Suppressor macrophage (primary cell): ENCODE measurements around the gene RASA2.

Source experiments
- DNase-seq, 4 experiments: peaks; one replicate each; pipeline ENCODE4 v3.0.0-alpha.2; 2020 to 2022

RASA2 gene

DNA sequence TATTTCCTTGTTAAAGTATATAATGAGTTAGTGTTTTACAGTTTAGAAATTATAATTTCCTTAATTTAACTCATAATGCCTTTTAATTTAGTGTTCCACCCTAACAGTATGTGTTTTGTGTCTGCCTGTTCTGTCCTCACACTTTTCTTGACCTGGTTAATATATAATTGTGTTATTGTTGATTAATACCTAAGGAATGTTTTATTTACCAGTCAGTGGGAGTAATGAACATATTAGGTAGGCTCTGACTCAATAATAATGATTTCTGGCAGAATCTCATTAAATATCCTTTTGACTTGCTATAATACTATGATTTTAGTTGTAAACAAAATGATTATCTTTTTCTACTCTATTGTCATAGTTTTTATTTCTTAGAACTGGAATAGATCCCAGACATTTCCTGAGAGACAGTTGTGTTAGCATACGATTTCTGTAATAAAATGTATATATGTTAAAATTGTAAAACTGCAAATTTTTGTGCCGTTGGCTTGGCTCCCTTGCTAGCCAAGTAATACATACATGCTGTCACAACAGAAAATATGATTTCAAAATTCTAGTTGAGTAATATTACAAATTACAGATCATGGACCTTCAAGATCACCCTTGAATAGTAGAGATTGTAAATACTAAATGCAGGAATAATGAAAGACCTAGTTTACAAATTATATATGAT, 51.9 kb downstream of the RASA2 start:
- DNase-seq = peak in 2 of 4 experiments; percentile 9 to 21

DNA sequence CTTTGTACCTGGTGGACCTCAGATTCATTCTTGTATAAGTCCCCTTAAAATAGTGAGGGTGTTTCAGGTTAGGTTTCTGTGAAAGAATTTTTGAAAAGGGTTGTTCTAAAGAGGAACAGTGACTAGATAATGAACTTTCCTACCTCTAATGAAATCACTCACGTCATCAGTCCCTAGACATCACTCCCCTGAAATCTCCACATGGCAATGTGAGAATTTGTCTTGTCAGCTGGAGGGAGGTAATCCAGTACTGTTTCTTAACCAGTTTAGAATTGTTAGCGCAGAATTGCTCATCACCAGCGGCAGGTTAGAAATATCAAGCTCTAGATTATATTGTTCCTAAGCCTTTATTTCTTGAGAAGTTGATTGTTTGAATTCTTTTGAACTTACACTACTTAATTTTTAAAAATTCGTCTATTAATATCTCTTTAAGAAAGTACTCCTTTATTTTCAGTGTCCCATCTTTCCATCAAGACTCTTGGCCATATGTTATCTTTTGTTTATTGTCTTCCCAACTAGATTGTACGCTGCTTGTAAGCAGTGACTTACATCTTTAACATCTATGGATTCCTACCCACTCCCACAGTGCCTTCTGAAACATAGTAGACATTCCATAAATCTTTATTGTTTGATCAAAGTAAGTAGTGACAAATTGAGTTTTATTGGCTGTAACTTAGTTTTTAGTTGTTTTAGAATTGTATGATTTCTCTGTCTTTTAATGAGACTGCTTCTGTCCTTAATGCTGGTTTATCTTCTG, 52.8 kb downstream of the RASA2 start:
- peak in 3 of 4 experiments; percentile 5 to 36 (median 34) for DNase-seq

DNA sequence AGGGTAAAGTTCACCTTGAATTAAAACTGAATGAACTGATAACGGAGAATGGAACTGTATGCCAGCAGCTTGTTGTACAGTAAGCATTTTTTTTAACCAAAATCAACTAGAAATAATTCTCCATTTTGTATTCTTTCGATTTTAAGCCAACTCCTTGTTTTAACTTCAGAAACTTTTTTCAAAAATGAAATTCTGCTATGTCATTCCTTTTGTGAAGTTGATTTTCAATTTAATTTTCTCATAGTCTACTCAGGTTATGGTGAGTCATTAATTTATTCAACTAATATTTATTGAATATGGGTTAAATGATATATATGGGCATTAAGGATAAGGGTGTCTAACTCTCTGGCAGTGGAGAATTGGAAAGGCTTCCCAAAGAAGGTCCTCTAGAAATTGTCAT, 53.7 kb downstream of the RASA2 start:
- no peak for DNase-seq

DNA sequence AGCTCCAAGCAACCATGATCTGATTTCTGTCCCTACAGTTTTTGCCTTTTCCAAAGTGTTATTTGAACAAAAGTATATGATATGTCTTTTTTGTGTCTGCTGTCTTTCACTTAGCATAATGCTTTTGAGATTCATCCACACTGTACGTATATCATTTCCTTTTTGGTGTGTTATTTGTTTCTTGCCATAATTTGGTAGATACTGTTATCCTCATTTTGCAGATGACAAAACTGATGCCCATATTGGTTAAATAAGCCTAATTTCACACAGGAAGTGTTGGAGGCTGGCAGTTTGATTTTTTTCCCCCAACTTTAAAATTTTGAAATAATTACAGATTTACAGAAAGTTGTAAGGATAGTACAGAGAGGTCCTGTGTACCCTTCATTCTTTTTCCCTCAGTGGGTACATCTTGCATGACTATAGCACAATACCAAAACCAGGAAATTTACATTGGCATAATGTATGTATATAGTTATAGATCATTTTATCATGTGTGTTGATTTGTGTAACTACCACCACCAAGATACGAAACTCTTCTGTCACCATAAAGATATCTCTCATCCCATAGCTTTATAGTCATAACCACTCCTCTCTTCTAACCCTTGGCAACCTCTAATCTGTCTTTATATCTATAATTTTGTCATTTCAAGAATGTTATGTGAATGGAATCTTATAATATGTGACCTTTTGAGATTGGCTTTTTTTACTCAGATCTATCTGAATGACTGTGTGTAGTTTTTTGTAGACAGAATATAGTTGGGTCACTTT, 55.6 kb downstream of the RASA2 start:
- DNase-seq = no peak

GRCh38 chr3:141542989-141543388, 56.2 kb downstream of the RASA2 start:
- DNase-seq = no peak

- peak in 3 of 4 experiments; percentile 7 to 11 (median 11) for DNase-seq
Measured at GRCh38 chr3:141544697-141545096, 57.9 kb downstream of the RASA2 start.

GRCh38 chr3:141546081-141546480, 59.3 kb downstream of the RASA2 start:
- DNase-seq = peak; percentile 4 to 56 (median 30)

- DNase-seq = no peak
Measured at GRCh38 chr3:141546586-141546985, 59.8 kb downstream of the RASA2 start.

DNA sequence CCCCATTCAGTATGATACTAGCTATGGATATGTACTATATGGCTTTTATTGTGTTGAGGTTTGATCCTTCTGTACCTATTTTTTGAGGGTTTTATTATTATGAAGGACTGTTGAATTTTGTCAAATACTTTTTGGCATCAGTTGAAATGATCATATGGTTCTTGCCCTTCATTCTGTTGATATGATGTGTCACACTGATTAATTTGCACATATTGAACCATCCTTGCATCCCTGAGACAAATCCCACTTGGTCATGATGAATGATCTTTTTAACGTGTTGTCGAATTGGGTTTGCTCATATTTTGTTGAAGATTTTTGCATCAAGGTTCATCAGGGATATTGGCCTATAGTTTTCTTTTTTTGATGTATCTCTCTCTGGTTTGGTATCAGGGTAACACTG, 61.0 kb downstream of the RASA2 start:
- DNase-seq = no peak

DNA sequence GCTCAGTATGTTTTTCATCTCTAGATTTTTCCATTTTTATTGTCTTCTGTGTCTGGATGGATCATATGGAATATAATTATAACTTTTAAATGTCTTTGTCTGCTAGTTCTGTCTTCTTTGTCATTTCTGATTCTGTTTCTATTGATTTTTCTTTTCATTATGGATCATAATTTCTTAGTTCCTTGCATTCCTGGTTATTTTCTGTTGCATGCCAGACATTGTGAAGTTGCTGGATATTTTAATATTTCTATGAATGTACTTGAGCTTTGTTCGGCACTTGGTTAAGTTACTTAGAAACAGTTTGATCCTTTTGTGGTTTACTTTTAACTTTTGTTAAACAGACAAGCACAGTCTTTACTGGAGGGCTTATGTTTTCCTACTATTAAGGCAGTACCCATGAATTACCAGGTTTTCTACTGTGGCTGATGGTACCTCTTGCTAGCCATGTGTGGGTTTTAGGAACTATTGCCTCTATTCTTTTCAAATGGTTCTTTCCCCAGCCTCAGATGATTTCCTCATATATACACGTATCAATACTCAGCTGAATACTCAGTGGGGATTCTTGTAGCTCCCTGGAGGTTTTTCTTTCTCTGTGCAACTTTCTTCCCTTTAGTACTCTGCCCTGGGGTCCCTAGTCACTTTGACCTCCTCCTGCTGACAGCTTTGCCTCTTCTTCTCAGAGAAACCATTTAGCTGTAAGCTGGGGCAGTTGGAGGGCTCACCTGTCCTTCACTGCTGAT, 64.3 kb downstream of the RASA2 start:
- DNase-seq = no peak

DNA sequence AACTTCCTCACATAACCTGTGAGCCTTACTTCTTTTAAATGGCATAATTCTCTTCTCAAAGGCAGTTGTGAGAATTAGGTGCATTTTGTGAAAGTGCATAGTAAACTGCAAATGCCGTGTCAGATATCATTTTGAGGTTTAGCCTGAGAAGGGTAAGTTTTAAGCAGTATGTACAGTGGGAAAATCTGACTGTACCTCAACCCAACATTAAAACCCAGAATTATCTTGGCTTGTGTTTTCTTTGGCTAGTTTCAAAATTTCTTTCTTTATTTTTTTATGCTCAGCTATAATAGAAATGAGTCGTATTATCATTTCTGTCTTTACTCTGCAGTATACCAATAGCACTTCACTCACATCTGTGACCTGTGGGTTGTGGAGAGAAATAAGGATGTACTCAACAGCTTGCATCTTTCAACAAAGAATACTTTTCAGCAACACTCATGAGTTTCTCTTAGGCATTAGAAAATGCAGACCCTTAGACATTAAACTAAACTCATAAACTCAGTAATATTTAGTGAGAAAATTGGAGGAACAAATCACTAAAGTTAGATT, 65.7 kb downstream of the RASA2 start:
- DNase-seq = no peak

GRCh38 chr3:141553055-141553454, 66.2 kb downstream of the RASA2 start:
- peak; percentile 18 to 65 (median 40) for DNase-seq

GRCh38 chr3:141556034-141556433, 69.2 kb downstream of the RASA2 start:
- DNase-seq = no peak

DNA sequence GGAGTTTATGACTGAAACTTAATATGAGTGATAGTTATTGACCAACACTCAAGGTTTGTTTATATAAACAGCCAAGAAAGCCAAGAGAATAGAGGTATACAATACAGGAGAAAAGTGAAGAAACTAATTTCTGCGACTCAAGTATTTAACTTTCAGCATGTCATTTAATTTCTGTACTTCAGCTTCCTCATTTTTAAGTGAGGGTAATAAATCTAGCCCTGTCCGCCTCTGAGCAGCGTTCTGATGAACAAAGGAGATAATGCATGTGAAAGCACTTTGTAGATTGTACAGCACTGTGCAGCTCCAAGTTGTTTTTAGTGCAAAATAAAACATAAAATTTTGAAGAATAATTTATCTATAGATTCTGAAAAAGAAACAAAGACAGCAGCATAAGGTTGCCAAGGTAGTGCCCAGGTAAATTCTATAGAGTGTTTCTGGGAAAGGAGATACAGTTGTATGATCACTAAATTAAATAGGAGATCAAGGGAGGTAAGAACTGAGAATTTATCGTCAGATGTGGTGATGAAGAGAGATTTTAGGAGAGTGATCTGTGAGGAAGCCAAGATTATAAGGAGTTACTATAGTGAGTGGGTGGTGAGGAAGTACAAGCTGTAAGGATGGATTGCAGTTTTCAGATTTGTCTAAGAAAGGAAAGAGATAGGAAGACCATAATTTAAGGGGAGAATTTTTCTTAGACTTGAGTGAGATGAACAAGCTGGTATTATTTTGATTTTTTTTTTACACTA, 71.3 kb downstream of the RASA2 start:
- peak; percentile 8 to 55 (median 38) for DNase-seq

DNA sequence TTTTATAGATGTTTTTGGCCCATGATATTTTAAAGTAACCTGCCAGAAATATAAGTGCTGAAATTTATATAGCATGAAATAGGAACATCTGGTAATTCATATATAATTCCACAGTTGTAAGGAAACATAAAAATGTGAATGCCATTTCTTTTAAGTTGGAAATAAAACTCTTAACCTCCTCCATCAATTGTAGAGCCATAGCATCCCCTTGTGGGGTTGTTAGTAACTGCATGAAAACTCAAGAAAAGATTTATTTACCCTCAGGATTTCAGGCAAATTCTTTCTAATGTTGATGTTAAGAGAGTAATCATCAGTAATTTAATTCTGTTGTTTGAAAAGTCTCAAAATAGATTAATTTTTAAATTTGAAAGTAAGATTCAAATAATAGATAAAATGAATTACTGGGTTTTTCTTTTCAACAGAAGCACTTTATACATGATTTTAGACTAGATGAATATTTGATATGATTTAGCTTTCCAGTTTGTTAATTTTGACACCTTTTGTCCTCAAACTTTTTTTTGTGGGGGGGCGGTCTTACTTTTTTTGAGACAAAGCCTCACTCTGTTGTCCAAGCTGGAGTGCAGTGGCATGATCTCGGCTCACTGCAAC, 74.7 kb downstream of the RASA2 start:
- DNase-seq = peak; percentile 57 to 82 (median 74)

DNA sequence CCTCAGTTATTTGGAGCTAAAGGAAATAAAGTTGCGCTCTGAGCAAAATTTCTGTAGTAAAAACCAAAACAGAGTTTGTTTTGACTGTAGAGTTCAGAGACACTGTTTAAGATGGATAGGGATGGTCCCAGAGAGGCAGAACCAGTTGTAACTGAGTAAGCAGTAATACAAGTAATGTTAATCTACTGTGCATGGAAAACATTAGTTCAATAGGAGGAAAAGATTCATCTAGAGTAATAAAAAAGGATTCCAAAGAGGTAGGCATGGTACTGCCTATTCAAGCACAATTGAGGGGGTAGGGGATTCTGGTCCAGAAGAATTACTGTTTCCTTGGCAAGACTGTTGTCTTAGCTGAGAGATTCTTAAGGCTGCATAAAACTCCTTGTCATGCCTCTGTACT, 77.4 kb downstream of the RASA2 start:
- no peak for DNase-seq

DNA sequence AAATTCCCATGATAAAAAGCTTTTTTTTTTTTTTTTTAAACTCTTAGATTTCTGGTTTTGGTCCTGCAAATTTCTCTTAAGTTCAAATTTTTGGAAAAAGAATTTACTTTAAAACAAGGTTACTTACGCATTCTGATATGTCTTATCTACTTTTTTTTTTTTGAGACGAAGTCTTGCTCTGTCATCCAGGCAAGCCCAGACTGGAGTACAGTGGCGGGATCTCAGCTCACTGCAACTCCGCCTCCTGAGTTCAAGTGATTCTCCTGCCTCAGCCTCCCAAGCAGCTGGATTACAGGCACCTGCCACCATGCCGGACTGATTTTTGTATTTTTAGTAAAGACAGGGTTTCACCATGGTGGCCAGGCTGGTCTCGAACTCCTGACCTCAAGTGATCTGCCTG, 83.2 kb downstream of the RASA2 start:
- DNase-seq = no peak

GRCh38 chr3:141575879-141576743, 89.3 kb downstream of the RASA2 start:
- peak in 2 of 4 experiments; percentile 13 to 41 for DNase-seq

DNA sequence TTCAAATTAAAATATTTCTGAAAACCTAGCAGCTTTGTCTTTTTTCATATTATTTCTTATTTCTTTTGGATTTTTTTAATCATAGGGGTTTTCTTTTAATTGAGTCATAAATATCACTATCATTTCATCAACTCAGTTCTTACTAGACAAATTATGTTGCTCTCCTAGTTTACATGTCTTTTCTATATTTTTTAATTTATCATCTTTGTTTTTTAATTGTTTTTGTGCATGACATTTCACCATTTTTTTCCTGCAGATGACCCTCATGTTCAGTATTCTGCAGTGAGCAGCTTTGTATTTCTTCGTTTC, 89.9 kb downstream of the RASA2 start:
- no peak for DNase-seq
